ENCODE measurements around the gene ANKRD27.

Gene ANKRD27

DNA sequence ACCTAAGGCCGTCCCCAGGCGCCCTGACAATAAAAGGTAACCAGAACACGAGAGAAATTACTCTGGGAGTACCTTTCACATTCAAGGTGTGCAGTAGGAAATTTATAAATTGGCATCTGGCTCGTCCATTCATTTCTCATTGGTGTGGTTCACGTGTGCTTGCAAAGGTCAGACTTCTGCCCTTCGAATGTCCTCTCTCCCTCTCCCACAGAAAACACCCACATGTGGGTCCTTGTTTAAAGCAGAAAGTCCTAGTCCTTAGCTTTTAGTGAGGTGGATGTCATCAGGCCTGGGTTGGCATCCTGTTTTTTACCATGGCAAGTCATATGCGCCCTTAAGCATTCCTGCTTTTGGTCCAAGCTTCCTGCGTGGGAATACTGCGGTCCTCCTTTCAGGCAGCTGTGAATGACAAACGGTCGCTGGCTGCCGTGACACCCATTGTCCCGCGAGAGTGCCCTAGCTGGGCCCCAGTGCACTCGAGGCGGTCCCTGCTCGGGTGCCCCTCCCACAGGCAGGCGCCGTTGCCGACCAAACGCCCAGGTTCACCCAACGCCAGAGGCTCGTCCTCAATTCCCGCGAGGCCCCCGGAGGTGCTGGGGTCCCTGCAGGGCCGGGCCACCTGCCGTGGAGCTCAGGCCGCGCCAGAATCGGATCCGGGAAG is 16.4 kb upstream of the ANKRD27 start, which contains the start of gene NUDT19:
TSS of gene NUDT19 (plus strand) at position 531 of the 661 bp plus-strand sequence. CDS start 140 bp downstream, outside the sequence.
- in situ Hi-C loops (cut with MboI; ENCODE audit: low sequenced_read_pairs), result no loop called here

DNA sequence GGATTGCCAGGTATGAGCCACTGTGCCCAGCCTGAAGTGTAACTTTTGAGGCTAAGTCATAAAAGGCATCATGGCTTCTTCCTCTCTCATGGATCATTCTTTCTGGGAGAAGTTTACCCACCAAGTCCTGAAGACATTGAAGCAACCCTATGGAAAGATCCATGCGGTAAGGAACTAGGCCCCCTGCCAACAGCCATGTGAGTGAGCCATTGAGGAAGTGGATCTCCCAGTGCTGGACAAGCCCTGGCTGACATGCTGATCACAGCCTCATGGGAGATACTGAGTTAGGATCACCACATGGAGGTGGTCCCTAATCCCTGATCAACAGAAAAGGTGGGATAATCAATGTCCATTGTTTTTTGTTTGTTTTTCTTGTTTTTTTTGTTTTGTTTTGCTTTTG is 13.3 kb upstream of the ANKRD27 start:
- in situ Hi-C loops (cut with MboI; ENCODE audit: low sequenced_read_pairs), result no loop called here

DNA sequence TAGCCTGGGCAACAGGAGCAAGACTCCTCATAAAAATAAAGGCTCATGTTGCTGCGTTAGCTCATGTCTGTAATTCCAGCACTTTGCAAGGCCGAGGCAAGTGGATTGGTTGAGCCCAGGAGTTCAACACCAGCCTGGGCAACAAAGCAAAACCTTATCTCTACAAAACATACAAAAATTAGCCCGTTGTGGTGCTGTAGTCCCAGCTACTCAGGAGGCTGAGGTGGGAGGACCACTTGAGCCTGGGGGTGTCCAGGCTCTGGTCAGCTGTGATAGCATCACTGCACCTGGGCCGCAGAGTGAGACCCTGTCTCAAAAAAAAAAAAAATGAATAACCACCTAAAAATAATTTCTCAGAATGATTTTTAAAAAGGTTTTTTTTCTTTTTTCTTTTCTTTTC is 12.7 kb upstream of the ANKRD27 start:
- in situ Hi-C loops (cut with MboI; ENCODE audit: low sequenced_read_pairs), result no loop called here

DNA sequence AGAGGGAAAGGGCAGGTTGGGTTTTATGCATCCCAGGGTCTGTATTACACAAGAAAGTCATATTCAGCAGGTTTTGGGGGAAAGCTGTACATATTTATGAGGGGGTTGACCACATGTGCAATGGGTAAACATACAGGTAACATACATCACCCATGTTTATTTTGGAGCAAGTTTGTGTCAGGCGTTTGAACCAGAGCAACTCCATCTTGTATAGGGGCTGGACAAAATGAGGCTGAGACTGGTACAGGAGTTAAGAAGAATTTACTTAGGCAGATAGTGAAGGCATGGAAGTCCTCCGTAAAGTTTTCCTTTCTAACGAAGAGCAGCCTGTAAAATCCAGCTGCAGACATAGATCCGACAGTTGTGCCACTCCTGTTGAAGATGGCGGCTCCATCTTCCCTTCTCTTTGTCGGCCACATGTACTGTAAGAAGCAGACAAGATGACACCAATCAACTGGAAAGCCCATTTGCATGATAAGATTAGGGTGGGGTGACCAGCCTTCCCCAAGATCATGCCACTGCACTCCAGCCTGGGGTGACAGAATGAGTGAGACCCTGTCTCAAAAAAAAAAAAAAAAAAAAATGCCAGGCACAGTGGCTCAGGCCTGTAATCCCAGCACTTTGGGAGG is 12.0 kb upstream of the ANKRD27 start:
- in situ Hi-C loops (cut with MboI; ENCODE audit: low sequenced_read_pairs), result no loop called here

DNA sequence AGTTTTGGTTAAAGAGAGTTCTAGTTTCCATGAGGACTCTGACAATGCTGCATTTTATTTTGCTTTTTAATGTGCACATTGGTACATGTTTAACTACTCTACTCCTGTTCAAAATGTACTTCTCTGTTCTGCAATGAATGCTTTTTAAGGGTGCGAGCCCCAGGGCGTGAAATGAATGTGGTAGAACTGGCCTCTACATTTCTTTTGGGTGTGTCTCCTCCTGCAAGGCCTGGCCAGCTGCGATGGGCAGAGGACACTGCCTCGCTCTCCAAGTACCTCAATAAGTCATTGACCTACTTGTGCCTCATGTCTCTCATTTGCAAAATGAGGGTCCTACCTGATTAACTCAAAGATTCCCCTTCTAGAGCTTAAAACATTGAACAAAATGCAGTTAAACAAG is 7.3 kb upstream of the ANKRD27 start:
- in situ Hi-C loops (cut with MboI; ENCODE audit: low sequenced_read_pairs), result no loop called here

DNA sequence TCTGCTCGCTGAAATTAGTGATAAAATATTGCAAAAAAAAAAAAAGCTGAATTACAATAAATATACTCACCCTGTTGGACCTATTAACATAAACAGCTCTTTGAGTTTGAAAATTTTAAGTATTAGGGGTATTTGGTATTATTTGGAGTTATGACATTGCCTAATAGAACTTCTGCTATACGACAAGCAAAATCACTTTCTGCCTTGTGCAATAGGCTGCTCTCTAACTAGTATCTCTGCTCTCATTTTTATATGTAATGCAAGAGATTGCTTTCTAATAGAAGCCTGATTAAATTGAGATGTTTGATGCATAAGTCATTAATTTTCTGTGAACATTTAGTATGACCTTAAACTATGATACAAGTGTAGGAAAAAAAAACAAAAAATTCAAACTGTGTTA is 6.0 kb upstream of the ANKRD27 start:
- in situ Hi-C loops (cut with MboI; ENCODE audit: low sequenced_read_pairs), result no loop called here

DNA sequence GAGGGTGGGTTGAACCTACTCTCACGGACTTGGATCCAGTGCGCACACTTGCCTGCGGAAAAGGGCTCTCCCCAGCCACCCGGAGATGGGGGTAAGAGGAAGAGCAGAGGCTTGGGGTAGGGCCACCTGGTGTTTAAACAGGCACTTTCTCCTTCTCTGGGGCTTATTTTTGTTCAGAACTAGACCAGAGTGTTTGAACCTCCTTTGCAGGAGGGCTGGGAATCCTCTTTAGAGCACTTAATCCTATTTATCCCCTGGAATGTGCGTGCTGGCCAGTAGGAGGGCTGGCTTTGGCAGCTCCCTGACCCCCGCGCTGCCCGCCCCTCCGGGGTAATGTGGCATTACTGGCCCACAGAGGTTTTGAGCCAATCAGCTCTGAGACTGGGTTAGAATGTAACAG is 2.7 kb upstream of the ANKRD27 start:
- in situ Hi-C loops (cut with MboI; ENCODE audit: low sequenced_read_pairs), result no loop called here

DNA sequence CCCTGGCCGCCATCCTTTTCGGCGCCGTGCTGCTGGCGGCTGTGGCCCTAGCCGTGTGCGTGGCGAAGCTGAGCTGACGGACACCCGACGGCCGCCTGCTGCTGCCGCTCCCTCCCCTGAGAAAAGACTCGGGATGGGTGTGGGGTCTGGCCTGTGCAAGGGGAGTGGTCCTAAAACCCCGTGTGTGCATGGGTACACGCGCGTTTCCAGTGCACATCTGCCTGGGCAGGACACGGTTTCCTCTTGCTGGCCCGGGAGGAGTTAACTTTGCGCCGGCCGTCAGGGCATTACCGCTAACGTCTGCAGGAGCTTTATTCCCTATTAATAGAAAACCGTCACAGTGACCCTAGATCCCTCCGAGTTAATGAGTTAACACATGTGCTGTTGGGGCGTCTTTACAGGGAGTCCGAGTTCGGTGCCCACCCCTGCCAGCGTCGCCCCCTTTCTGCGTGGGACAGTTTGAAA is 1.9 kb upstream of the ANKRD27 start:
- in situ Hi-C loops (cut with MboI; ENCODE audit: low sequenced_read_pairs), result no loop called here

DNA sequence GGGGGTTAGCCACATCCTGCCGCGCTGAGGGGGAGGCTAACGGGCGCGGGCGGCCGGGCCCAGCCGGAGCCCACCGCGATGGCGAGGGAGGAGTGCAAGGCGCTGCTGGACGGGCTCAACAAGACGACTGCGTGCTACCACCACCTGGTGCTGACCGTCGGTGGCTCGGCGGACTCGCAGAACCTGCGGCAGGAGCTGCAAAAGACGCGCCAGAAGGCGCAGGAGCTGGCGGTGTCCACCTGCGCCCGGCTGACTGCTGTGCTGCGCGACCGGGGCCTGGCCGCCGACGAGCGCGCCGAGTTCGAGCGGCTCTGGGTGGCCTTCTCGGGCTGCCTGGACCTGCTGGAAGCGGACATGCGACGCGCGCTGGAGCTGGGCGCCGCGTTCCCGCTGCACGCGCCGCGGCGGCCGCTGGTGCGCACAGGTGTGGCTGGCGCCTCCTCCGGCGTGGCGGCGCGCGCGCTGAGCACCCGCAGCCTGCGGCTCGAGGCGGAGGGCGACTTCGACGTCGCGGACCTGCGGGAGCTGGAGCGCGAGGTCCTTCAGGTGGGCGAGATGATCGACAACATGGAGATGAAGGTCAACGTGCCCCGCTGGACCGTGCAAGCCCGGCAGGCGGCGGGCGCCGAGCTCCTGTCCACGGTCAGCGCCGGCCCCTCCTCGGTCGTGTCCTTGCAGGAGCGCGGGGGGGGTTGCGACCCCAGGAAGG is 1.4 kb upstream of the ANKRD27 start:
- in situ Hi-C loops (cut with MboI; ENCODE audit: low sequenced_read_pairs), result no loop called here

DNA sequence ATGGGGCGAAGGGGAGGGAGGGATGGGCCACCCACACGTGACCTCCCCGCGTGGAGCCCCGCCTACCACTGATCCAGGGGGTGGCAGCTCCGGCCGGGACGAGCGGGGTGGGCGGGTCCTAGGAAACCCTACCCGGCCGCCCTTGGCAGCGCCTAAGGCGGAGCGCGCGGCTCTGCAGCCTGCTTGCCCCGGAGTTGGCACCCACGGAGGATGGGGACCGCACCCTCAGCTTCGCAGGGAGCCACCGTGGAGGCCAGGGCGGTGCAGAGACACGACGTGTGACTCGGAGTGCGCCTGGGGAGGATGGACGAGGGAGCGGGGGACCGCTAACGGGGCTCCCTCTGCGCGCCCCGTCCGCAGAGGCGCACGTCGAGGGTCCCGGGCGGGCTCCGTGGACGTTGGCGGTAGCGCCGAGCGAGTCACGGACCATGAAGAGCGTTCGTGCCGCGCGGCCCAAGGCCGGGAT is 773 bp upstream of the ANKRD27 start, which contains the start of gene RGS9BP:
TSS of gene RGS9BP (plus strand) at position 129 of the 466 bp plus-strand sequence. CDS start 416 bp downstream, outside the sequence.
- in situ Hi-C loops (cut with MboI; ENCODE audit: low sequenced_read_pairs), result no loop called here

DNA sequence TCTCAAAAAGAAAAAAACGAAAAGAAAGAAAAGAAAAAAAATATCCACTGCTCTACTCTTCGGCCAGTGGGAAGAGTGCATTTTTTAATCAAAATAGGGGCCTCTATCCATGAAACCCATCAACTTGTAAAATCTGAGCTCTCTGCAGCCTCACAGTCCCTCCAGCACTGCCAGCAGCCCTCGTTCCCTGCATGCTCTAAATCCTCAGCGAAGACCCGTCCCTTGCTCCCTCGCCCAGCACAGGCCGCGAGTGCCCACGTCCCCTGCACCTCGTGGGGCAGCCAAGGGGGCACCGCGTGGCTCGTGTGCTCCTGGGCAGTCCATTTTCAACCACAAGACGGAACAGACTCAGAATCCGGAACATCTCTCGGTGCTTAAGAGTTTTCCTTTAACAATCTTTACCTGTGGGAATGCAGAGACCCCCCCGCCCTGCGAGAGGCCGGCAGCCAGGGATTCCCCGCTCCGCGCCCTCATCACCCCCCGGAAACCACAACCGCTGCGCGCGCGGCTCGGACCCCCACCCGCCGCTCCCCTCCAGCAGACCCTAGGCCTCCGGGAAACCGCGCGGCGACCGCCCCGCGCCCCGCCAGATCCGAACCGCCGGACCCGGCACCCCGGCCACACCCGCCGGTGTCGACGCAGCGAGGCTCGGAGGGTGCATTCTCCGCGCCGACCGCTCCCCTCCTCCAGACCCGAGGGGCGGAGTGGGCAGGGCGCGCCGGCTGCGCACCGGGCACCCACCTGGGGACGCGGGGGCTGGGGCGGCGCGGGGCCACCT is 638 bp downstream of the ANKRD27 start:
- in situ Hi-C loops (cut with MboI; ENCODE audit: low sequenced_read_pairs), result no loop called here

DNA sequence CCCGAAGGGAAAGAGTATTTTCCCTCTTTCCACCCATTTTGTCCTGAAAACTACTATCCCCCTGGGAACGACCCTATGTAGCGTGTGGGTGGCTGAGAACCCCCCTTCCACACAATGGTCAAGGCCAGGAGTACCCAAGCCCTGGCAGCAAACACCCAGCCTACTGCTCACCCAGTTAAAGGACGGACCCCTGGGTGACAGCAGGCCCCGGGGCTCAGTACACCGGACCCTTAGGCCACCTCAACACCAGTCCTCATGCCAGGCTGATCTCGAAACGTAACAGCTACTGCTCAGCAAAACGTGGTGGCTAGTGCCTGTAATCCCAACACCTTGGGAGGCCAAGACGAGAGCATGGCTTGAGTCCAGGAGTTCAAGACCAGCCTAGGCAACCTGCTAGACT is 1.4 kb downstream of the ANKRD27 start:
- in situ Hi-C loops (cut with MboI; ENCODE audit: low sequenced_read_pairs), result no loop called here

DNA sequence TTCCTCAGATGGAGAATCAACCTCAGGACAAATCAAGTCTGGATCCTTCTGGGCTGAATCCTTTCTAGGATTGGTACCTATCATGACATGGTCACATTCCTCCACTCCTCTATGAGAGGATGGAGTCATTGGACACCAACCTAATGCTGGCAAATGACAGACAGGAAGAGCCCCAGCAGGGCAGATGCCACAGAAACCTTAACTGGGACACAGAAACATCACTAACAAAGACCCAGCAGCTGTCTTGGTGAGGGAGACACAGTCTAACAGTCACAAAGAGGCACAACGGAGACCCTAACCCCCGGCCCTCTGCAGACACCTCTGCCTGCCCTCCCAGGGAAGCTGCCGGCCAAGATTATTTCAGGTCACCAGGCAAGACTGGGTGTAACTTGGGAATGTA is 2.1 kb downstream of the ANKRD27 start:
- in situ Hi-C loops (cut with MboI; ENCODE audit: low sequenced_read_pairs), result no loop called here

DNA sequence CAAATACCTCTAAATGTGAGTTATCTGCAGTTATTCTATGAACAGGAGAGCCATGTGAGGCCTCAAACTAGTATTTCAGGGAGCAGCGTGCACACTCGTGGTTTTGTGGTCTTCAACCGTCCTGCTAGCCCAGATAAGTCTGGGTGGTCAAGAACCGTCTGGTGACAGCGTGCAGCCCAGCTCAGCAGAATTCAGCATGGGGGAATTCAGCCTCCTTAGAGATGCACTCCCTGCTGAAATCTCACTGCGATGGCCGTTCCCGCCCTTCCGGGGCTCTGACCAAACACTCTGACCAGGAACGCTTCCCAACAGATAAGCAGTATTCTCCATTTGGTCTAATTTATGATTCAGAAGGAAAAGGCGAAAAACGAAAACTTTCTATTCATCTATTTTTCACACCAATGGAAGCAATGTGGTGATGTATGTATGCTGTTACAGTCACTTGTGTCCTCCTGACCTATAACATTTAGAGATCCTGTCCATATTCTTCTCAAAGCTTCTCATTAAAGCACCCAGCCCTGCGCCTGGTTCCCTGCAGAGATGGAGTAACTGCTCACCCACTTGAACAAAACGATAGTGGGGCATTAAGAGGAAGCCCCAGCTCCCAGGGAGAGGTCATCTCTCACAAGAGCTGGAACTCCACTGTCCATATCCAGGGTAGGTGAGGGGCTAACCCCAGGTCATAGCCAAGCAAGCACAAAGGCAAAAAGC is 2.9 kb downstream of the ANKRD27 start:
- in situ Hi-C loops (cut with MboI; ENCODE audit: low sequenced_read_pairs), result no loop called here

DNA sequence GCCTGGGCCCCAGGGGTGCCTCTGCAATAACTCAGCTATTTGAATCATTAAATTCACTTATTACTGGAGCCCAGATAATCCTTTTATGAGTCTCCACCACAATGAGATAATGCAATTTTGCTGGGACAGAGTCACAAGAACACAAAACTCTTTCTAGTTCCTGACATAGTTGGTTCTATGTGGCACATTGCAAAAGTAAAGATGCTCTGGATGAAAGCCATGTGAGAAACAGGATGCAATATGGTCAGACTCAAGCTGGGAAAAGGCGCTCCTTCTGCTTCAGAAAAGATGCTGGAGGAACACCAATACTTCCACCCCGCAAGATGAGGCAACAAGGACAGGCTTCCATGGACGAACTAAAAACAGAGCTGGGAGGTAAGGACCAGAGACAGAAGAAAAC is 5.7 kb downstream of the ANKRD27 start:
- in situ Hi-C loops (cut with MboI; ENCODE audit: low sequenced_read_pairs), result no loop called here

DNA sequence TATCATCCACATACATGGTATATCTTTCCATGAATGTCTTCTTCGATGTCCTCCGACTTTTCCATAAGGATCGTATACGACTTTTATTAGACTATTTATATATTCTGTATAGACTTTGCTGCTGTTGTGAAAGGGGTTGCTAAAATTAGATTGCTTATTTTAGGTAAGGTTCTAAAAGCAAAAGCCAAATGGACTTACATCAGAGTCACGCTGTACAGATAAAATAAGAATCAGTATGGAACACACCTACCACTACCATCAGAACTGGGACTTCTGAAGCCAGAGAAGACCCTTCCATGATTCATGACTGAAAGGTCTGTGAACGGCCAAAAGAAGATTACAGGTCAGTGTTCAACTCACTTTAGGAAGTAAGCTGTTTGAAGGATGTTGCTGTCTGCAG is 8.9 kb downstream of the ANKRD27 start:
- in situ Hi-C loops (cut with MboI; ENCODE audit: low sequenced_read_pairs), result no loop called here

DNA sequence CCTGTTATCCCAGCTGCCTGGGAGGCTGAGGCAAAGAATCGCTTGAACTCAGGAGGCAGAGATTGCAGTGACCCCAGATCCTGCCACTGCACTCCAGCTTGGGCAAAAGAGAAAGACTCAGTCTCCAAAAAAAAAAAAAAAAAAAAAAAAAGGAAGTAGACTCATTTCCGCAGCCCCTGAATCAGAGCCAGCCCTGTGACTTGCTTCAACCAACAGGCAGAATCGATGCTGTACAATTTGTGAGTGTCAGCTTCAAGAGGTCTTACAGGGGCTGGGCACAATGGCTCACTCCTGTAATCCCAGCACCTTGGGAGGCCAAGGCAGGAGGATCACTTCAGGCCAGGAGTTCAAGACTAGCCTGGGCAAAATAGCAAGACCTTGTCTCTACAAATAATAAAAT is 12.8 kb downstream of the ANKRD27 start:
- in situ Hi-C loops (cut with MboI; ENCODE audit: low sequenced_read_pairs), result no loop called here

DNA sequence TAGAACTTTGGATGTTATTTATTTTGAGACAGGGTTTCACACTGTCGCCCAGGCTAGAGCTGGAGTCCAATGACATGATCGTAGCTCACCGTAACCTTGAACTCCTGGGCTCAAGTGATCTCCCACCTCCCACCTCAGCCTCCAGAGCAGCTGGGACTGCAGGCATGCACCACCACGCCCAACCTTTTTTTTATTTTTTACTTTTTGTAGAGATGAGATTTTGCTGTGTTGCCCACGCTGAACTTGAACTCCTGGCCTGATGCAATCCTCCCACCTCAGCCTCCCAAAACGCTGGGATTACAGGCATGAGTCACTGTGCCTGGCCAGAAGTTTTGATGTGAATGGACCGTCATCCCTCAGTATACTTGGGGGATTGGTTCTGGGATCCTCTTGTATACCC is 13.7 kb downstream of the ANKRD27 start:
- in situ Hi-C loops (cut with MboI; ENCODE audit: low sequenced_read_pairs), result no loop called here

DNA sequence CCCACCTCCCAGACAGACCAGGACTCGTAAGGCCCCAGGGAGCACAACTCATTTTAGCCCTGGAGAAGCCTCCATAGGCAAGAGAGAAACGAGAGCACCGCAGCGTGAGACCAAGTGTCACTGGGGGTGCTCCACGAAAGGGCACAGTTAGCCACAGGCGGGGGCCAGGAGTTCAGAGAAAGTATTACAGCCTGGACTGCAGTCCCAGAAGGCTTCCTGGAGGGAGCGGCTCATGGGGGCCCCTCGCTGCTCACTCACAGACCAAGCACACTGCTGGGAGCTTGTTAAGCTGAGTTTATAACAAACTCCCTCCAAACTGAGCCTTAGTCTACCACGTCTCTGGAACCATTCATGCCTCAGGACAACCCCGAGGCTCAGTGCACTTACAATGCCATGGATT is 16.5 kb downstream of the ANKRD27 start:
- in situ Hi-C loops (cut with MboI; ENCODE audit: low sequenced_read_pairs), result no loop called here

DNA sequence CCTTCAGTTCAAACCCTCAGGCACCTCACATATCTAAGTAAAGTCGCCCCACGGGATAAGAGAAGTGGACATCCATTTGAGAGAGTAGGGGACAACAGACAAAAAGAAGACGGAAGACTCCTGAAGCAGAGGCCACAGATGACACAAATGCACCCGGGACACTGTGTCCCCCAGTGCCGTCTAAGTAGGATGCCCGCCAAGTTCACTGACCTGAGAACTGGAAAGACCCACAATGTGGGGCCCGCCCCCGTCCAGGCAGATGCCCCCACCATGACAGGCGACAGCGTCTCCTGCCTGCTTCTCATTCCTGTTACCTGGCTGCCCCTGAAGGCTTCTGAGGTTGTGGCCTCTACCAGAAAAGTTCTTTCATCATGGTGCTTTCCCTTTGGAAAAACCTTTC is 16.9 kb downstream of the ANKRD27 start:
- in situ Hi-C loops (cut with MboI; ENCODE audit: low sequenced_read_pairs), result no loop called here

All from HL-60/S4 (cell line).